DOHH2 (cell line): ENCODE data around the gene BRD3OS.

ENCODE experiments used
- CTCF ChIP-seq: fragments of 200-600 bp; sonication (generic); IDR thresholded peaks from one replicate; pipeline ENCODE4 v1.5.1; 2014; ENCODE audit warnings: antibody characterized with exemption, mild to moderate bottlenecking, low read depth, low read length; ENCODE audit not compliant: poor library complexity, severe bottlenecking
- EZH2phosphoT487 ChIP-seq: fragments of 200-600 bp; sonication (generic); IDR thresholded peaks from 2 replicates; pipeline ENCODE4 v1.6.1; 2017; ENCODE audit warnings: borderline replicate concordance, mild to moderate bottlenecking, antibody characterized with exemption, low read length, moderate library complexity, mixed read lengths

DNA sequence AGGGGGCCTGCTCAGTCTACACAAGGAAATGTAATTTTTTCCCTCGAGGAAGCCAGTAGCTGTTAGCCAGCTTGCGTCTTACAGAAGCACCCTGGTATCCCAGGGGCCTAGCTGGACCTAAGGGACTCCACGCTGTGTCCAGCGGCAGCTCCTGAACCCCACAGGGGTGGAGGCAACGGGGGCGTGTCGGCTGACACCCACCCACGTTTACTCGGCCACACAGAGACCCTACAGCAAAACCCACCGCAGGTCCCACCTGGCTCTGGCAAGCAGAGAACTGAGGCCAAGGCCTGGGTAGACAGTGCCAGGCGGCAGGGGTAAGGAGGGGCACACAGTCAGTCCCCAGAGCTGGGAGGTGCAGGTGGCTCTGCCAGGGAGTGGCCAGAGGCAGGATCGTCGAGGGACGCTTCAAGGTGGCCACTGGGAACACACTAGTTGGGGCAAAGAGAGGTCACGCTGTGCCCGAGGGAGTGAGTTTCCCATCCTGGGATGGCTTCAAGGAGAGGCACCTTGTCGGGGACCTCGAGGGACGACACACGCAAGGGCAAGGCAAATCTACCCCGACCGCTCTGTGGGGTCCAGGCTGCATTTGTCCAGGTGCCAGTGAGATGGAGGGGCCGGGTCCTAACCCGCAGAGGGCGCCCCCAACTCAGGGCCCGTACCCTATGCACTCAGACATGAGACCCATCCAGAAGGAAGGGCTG is 20.7 kb downstream of the BRD3OS start:
- TF ChIP-seq EZH2phosphoT487: no peak
- TF ChIP-seq CTCF: no peak
